Right renal cortex interstitium (tissue), 3 donors: ENCODE results near the gene FAAP100. TPM values are rescaled to one million over a fixed set of nuclear protein-coding genes. Genes with fewer than 3 reads are reported as not detected.

Experiments used
- DNase-seq, 3 donors: peaks; one replicate each; pipeline ENCODE4 v3.0.0-alpha.2; 2013; ENCODE audit warnings: low read depth in 3 of 3, low spot score in 2 of 3
- polyA plus RNA-seq, 3 donors: library from polyadenylated mRNA; unstranded; fragments of 120-200 nt; gene quantifications; one replicate each; pipeline ENCODE4 v1.2.1, GENCODE V29; 2013; ENCODE audit not compliant: insufficient read length in 3 of 3

The FAAP100 gene
- polyA plus RNA-seq, 3 donors = 17.0 to 18.1 (median 17.4) TPM

DNA sequence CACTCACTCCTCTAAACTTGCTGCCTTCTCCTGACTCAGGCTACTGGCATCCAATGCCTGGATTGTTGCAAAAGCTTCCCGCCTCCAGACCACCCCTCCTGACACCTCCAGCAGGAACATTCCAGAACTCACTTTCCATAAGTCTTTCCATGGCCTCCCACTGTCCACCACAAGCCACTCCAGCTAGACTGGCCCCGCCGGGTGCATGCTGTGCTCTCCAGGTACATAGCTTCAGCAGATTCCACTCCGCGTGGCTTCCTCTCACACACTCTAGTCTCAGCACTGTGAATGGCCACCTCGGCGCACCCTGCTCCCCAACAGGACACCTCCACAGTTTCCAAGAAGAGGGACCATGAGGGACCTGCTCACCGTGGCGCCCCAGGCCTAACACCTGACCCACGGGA is 25.9 kb upstream of the FAAP100 start:
- DNase-seq = no peak

DNA sequence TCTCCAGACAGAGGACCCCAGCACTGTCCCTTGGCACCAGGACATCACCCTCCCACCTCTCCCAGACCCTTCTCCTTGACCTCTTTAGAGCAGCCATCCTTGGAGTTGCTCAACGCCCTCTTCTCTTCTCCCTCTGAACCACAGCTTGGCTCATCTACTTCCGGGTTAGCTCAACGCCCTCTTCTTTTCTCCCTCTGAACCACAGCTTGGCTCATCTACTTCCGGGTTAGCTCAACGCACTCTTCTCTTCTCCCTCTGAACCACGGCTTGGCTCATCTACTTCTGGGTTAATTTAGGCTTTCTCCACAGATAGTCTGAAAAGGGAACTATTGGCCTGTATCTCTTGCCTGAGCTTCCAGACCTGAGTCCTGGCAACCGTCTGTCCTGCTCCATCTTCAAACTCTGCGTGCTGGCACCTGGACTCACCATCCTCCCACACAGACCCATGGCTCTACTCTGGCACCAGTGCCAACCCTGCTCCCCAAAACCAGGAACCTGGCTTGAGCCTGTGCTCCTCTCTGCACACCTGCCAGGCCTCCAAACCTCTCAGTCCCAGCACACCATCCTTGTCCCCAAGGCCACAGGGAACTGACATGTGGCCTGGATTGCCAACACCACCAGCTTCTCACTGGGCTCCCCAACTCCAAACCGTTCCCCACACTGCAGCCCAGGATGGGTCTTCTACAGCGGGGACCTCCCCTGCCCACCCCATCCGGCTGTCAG is 25.3 kb upstream of the FAAP100 start:
- no peak for DNase-seq

DNA sequence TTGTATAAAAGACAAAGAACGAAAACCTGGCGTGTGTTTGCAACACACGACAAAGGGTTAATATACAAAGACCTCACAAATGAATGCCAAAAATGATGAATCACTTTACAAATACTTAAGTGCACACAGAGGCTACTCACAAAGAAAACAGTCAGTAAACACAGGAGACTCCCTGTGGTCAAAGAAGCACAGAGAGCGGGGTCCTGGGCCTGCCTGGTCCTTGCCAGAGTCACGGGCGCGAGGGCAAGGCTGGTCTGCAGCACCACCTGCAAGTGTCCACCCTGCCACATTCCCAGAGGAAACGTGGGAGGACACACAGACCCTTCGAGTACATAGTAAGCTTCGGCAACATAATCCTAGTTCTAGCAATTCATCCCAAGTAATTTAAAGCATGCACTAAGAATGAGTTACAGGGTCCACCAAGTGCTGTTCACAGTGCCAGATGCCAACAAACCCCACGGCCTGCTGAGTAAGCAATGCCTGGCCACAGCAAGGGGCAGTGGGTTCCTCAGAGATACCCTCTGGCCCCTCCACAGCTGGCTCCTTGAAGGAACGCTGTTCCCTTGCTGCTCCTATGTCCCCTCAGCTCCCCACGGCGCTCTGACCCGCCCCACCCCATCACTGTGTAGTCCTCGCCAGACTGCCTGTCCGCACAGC is 24.6 kb upstream of the FAAP100 start:
- DNase-seq = no peak

DNA sequence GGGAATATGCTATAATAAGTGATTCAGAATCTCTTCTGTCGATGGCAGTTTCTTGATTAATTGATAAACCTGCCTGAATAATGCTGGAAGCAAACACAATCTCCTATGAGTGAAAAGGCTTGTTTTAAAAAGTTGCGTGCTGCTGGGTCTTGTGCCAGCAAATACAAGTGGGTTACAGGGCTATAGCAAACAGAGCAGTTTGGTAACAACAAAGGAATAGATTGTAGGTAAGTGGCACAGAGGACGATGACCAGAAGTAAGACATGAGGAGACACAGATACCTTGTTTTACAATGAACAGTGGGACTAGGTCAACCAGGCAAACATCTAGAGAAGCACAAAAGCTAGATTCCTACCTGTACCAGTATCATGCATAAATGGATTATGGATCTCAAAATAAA is 23.7 kb upstream of the FAAP100 start:
- no peak for DNase-seq

DNA sequence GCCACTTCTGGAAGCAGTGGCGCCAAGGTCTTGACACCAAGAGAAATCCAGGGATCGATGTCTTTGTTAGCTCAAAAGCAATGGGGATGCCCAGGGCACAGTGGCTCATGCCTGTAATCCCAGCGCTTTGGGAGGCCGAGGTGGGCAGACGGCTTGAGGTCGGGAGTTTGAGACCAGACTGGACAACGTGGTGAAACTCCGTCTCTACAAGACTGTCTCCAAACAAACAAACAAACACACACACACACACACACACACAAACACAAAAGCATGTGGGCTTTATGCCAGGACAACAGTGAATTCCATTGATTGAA is 22.4 kb upstream of the FAAP100 start:
- no peak for DNase-seq

DNA sequence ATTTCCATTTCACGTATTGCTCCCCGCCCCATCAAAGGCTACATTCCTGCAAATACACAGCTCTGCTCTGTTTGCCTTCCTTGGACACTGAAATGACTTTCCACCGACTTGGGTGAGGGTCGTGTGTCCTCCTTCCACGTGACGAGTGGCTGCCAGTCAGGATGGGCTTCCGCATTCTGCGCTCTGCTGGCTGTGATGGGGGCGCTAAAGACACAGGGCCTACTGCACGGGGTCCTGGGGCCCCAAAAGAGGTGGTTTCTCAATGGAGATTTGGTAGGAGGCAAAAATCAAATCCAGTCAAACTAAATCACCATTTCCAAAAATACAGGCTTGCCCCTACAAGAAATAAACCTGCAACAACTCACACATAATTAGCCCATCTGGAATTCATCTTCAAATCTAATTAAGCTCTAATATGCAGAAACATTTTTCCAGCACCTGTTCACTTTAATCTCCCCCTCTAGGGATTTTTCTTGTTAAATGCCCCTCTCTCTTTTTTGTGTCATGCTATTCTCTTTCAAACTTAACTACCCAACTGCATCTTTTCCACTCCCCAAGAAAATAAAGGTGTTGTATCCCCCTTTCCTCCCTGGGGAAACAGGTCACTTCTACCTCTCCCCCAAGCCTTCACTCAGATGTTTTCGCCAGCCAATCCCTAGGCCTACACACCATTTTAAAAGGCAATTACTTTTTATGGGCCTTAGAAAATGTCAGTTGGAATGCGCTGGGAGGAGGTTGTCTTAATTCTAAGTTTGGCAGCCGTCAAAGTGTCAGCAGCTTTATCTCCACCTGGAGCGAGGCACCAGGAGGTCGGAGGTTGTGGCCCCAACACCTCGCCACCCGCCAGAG is 21.9 kb upstream of the FAAP100 start:
- DNase-seq = no peak

DNA sequence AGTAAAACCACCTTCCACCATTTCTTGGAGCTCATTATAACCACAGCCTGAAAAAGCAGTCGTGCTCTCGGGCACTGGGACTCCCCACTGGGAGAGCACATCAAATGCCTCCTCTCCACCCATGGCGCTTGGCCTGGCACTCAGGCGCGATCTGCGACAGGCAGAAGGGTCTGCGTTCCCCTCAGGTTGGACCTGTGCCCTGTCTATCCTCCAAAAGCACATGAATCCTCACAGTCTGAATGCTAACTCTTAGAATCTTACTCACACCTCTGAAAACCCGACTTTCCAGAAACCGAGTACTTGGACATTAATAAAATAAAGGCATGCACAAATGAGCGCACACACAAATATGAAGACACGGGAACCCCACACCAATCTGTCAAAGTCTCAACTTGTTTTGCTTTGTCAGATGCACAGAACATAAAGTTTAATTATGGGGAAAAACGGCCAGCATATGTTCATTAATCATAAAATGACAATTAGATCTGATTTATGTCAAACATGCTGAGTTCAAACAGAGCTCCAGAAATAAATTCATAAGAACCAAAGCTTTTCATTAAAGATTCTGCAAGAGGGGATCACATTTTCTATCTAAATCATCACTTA is 20.5 kb upstream of the FAAP100 start:
- DNase-seq = no peak

DNA sequence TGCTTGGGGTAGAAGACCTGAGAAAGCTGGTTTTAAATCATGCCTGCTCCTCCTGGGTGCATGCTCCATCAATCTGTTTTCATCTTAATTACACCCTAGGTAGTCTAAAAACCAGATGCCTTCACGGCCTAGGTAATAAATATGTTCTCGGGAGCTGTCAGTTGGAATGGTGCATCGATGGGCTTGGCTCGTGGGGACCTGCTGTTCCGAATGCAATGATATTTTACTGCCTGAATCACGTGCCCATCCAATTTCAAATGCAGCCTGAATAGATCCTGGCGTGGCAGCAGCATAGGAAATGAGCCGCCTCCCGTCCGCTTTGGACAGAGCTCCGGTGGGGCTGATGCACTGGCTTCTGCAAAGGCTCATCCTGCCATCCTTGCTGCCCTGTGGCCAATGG is 18.8 kb upstream of the FAAP100 start:
- DNase-seq = no peak

DNA sequence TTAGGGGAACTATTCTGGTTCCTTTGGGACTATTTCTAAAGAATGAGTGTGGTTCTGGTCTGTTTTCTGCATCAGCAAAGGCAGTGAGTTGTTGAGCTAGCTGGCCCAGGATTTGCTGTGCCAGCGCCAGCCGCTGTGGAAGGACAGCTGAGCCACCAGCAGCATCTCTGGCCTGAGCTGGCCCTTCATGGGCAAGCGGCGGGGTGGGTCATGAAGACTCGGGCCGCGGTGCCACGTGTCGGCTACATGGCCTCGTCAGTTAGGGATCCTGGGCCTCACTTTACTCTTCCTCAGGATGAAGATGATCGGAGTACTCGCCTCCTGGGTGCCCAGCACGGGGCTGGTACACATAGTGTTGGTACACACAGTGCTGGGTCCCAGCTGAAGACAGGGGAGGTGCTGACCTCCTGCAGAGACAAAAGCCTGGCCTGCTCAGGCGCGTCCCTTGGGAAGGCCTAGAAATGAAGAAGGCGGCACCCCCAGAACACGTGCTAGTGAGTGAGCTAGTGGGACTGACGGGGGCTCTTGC is 17.9 kb upstream of the FAAP100 start:
- DNase-seq = no peak

DNA sequence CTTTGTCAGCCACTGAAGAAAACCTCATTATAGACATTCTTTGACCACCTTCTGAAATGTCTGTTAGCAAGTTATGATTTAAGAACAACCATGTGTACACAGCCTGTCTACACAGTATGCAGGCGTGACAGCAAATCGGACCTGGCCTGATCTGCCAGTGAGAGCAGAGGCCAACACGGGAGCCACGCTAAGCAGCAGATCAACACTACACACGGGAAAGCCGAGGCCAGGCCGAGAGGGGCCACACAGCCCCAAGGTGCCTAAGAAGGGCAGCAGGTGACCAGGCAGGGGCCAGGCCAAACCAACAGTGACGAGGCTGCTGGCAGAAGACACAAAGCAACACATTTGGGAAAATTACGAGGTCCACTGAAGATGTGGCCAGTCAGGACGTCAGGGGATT is 16.3 kb upstream of the FAAP100 start:
- no peak for DNase-seq

DNA sequence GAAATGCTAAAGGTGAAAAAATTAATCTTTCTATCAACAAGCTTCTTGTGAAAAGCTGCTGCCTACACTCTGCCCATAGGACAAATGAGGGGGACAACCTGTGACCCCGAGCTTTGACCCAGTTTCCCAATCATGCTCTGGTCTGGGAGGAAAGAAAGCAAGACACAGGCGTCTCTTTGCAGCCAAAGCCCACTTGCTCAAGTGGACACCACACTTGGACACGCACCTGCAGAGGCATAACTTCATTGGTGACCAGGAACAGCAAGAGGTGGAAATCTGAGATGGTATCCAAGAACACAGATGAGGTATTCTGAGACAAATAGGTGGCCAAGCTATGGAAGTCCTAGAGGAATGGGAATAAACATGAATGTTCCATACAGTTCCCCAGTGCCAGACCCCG is 15.0 kb upstream of the FAAP100 start:
- DNase-seq = no peak

DNA sequence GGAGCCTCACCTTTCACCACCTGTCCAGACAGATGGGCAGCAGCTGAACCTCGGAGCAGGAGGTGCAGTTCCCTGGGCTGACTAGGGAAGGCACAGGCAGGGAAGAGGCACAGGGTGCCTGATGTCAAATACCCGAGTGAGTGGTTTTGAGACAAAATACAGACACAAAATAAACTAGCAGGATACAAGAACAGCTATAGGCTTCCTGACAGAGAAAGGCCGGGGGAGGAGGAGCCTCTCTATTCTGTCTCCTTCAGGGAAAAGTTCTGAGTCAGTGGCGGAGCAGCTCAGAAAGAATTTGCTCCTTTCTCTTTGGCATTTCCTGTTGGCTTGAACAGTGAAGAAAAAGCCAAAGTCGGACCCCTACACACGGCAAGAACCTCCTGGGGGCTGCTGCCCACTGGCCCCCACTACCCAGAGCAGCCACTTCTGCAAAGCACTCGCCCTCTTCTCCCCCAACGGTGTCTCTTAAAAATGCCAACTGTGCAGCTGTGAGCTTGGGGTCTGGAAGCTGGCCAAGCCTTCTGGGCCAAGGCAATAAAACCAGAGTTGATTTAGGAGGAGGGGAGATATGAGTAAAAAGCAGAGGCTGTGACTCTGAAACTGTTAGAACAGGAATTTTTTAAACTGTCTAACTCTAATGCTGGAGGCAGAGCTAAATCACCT is 14.4 kb upstream of the FAAP100 start:
- peak in 1 of 3 donors; percentile 59 for DNase-seq

DNA sequence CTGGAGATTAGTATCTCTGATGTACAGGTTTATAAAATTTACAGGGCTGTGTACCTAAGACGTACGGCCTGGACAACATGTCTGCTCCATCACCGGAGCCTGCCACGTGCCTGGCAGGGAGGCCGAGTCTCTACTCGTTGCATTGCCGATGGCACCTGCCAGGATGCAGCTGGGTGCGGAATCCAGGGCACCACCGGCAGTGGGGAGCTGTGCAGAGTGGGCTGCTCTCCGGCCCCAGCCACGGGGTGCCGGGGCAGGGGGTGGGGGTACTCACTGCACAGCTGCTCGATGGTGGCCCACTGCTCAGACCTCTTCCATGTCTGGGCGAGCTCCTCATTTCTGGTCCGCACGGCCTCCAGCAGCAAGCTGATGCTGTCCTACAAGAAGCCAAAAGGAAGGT is 13.1 kb upstream of the FAAP100 start:
- no peak for DNase-seq

DNA sequence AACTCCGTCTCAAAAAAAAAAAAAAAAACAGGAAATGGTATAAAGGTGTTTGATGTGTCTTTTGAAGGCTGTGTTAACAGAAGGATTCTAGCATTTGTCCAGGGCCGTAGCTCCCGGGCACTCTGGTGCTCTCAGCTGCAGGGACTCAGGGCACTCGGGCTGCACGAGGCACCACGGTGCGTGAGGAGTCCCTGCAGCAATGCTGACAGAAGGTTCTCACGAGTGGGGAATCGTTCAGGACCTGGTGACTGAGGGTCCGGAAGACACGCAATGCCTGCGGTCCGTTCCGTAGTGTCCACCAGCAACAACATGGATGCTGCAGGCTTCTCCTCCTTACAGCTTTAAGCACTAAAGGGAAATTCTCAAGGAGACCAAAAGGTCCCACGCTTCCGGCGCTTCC is 12.6 kb upstream of the FAAP100 start:
- DNase-seq = no peak

DNA sequence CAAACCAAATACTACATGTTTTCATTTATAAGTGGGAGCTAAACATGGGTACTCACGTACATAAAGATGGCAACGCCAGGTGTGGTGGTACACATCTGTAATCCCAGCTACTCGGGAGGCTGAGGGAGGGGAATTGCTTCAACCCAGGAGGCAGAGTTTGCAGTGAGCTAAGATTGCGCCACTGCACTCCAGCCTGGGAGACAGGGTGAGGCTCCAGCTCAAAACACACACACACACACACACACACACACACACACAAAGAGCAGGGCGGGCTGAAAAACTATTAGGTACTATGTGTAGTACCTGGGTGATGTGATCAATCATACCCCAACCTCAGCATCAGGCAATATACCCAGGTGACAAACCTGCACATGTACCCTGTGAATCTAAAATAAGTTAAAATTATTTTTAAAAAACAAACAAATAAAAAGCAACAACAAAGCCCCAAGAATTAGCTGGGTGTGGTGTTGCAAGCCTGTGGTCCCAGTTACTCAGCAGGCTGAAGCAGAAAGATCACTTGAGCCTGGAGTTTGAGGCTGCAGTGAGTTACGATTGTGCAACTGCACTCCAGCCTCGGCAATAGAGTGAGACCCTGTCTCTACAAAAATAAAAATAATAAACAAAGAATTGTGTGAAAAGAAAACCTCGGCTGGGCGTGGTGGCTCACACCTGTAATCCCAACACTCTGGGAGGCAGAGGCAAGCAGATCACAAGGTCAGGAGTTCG is 11.9 kb upstream of the FAAP100 start:
- DNase-seq = no peak

DNA sequence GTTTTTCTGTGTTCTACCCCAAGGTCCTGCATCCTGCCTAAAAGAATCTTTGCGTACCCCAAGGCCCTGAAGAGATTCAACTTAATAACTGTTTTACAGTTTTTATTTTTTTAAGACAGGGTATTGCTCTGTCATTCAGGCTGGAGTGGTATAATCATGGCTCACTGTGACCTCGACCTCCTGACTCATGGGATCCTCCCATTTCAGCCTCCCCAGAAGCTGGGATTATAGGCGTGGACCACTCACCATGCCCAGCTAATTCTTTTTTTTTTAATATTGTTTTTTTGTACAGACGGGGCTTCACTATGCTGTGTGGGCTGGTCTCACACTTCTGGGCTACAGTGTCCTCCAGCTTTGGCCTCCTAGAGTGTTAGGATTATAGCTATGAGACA is 9.3 kb upstream of the FAAP100 start:
- DNase-seq = no peak

DNA sequence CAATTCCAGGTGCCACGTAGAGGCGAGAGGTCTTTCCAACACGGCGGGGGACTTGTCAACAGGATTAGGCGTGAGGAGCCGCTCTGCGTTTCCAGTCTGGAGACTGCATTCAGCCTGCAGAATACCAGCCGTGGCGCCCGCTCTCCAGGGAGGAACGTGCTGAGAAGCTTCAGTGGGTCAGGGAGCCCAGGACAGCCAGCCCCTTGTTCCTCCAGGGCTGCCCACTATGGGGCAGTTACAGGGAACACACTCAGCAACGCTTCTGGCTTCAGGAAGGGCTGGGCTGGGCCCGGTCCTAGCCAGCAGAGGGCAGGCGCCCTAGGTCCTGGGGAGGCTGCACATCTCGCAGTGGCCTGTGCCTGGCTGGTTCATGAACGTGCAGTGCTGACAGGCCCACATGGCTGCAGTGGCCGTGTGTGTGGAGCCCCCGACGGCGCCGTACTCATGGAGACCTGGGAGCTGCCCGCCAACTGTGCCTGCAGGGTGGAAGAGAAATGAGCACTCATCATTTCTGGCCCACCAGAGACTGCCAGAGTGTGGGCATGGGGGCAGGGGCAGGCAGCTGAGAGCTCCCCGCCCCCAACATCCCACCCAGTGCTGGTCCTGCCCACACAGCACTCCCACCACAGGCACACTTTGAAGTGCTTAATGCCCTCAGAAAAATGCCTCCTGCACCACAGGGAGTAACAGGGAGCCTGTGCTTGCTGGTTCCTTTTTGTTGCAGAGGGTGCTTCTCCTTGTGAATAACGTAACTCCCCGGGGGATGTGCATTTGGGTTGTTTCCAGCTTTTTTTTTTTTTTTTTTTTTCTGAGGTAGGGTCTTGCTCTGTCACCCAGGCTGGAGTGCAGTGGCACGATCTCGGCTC is 7.0 kb upstream of the FAAP100 start:
- DNase-seq = no peak

DNA sequence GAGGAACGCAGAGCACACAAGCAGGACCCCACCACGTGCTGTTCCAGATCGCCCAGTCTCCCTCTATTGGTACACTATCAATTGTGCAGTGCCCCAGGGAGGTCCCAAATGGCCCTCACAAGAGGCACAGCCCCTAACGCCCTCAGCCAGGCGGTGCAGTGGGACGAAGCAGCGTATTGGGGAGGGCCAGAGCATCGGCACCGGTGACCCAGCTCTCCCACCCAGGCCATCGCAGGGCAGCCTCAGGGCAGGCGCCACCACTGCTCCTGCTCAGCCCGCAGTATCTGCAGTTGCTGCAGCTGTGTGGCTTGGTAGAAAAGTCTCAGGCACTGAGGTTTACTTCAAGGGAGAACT is 5.9 kb upstream of the FAAP100 start:
- DNase-seq = no peak
